H7 (cell line): ENCODE measurements around the gene DRC1. TPM values are rescaled to one million over a fixed set of nuclear protein-coding genes. Genes with fewer than 3 reads are reported as not detected.
"Not testable (repeated sequence)": the region's sequence is repeated elsewhere in the genome, so short reads cannot be mapped to it uniquely, and the experiment has no call there.

Experiments used
- DNase-seq: peaks from one replicate; pipeline ENCODE4 v3.0.0; 2012
- H3K27me3 ChIP-seq: 2 replicates; pipeline ENCODE4 v1.6.0; 2011; ENCODE audit warnings: mild to moderate bottlenecking, low read length; ENCODE audit not compliant: control insufficient read depth, insufficient read depth
- H3K36me3 ChIP-seq: replicated peaks from 2 replicates; pipeline ENCODE4 v1.5.1; 2011; ENCODE audit warnings: low read length; ENCODE audit not compliant: control insufficient read depth, insufficient read depth
- H3K4me3 ChIP-seq: 2 replicates; pipeline ENCODE4 v1.5.1; 2011; ENCODE audit warnings: low read depth, mild to moderate bottlenecking, control low read depth, low read length, moderate library complexity; ENCODE audit not compliant: insufficient read depth
- total RNA-seq: library from RNA; depleted of rRNA; stranded (reverse); fragments of >200 nt; shearing (Covaris generic); gene quantifications from 2 replicates; pipeline ENCODE4 v1.2.3, GENCODE V29; 2014

Gene DRC1
- total RNA-seq, 1 experiment from 2014 or later = 0.07 TPM

DNA sequence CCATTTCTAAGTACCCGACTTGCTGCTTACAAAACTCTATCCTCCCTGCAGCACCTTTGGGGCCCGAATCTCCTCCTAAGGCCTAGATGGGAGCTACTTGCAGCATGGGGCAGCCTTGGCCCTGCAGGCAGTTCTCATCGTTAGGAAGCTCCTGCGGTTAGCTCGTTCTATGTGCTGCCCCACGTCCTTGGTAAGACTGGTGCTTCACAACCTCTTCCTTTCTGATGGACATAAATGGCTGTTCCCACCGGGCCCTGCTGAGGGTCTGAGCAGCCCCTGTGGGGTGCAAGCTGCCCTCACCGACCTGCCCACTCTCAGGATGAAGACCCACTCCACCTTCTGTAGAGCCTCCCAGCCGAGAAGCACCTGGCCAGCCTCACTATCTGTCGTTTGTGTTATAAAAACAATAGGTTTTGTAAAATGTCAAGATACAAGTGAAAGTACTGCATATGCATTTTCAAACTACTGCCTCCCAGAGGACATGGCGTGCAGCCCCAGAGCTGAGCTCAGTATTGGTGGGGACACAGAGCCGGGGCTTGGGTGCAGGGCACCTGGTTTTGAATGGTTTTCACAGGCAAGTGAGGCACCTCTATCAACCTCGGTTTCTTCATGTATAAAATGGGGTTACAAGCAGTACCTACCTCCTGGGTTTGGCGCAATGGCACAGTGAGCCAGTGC lies 56.8 kb downstream of the DRC1 start:
- no peak for DNase-seq
- no peaks in the 10 kb centered on the region for H3K36me3 ChIP-seq
- H3K27me3 ChIP-seq = no peaks in the 10 kb centered on the region
- H3K4me3 ChIP-seq = no peak overlapping the region

DNA sequence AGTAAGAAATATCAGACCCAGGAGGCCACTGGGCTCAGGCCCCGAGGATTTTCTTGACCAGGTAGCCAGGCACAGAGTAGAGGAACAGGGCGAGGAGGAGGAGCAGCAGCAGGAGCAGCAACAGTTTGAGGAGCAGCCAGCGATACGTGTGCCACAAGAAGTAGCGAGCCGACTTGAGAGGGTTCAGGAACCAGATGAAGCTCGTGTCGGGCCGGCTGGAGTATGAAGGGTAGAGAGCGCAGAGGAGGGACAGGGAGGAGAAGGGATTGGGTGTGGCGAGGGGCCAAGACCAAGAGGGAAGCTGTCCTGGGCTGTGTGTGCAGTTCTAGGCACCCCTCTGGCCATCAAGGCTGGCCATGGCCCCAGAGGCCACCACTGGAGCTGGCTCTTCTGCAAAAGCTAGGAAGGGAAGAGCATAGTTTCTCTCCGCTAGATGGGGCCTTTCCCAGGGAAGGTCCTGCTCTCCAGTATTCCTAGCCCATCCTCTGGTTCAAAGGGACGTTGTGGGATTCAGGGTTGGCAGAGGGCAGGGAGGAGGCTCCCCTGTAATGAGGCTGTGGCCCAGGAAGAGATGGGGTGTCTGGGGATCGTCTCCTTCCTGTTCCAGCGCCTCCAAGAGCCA lies 58.4 kb downstream of the DRC1 start:
- peak; percentile 70 for DNase-seq
- no peak overlapping the region for H3K4me3 ChIP-seq
- no peaks in the 10 kb centered on the region for H3K36me3 ChIP-seq
- H3K27me3 ChIP-seq = no peaks in the 10 kb centered on the region

DNA sequence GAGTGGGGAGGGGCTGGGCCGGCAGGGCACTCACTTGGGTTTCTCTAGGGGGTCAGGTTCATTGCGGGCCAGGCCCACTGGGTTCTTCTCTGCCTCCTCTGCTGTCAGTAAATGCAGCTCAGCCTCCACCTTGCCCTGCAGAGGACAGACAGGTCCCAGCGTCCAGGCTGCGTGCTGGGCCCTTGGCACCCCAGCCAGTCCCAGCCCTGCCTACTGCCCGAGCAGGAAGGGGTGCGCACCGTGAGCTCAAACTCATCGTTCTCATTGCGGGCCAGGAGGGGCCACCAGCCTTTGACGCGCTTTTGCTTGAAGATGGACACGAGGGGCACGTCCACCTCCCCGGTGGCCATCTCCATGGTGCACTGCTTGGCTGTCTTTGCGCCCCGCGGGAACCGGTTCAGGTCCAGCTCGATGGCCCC lies 58.9 kb downstream of the DRC1 start:
- DNase-seq = no peak
- no peaks in the 10 kb centered on the region for H3K36me3 ChIP-seq
- no peak overlapping the region for H3K4me3 ChIP-seq
- H3K27me3 ChIP-seq = no peaks in the 10 kb centered on the region

DNA sequence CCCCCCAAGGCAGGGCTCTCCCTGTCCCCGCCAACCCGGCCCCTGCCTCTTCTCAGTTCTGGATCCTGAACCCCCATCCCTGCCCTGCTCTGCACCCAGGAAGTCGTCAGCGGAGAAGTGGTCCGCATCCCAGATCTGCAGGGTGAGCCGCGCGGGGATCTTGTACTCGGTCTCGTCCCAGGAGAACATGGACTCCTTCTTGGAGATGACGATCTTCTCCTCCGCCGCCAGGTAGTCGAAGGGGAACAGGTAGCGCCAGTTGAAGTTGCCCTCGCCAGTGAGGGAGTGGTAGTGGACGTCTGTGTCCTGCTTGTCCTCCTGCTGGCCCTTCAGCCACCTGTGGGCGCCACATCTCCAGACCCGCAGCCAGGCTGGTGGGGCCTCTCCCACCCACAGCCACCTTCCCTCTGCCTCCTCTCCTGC lies 59.9 kb downstream of the DRC1 start:
- Histone ChIP-seq H3K36me3 (no peaks in the 10 kb centered on the region), H3K27me3 (no peaks in the 10 kb centered on the region), H3K4me3 (no peak overlapping the region)
- no peak for DNase-seq

DNA sequence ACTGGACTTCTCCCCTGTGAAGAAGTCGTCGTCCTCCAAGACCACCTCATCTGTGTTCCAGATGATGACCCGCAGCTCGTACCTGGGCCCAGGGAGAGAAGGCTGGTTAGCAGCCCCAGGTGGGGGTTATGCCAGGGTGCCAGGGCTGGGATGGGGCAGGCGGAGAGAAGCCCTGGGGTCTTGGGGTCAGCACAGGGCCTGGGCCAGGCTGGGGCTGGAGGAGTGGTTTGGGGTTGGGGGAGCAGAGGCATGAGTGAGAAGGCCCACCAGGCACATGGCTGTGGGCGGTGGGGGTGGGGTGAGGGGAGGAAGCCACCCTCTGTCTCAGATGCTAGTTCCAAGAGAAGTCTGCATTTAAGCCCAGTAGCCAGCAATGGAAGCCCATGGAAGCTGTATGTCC lies 60.4 kb downstream of the DRC1 start:
- Histone ChIP-seq H3K27me3 (no peaks in the 10 kb centered on the region), H3K36me3 (no peaks in the 10 kb centered on the region), H3K4me3 (no peak overlapping the region)
- DNase-seq = no peak

DNA sequence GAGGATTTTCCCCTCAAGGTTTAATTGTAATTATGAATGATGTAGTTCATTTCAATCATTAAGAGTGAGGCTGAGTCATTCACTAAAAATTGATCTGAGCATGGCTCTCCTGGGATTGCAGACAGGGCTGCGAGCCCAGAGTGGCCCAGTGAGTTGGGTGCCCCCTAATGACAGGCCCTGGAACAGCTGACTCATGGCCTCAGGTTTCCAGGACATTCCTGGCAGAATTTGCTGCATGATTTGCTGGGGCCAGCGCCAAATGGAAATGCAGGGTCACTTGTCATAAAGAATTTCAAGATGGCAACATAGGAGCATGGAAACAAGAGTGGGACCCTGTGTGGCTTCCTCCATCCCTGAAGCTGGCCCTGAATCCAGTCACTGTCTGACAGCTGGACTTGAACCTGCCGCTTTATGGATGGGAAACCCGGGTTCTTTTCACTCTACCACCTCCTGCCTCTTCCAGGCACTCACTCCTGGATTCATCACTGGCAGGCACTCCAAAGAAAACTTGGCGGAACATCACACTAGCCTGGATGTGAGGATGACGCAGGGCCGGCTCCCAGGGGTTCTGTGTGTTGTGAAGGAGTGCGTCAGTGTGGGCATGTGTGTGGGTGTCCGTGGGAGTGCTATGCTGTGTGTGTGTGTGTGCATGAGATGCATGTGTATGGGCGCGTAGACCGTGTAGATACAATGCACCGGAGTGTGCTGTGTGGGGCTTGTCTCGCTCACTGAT lies 61.0 kb downstream of the DRC1 start:
- no peaks in the 10 kb centered on the region for H3K36me3 ChIP-seq
- no peak overlapping the region for H3K4me3 ChIP-seq
- peak; percentile 86 for DNase-seq
- H3K27me3 ChIP-seq = no peaks in the 10 kb centered on the region

DNA sequence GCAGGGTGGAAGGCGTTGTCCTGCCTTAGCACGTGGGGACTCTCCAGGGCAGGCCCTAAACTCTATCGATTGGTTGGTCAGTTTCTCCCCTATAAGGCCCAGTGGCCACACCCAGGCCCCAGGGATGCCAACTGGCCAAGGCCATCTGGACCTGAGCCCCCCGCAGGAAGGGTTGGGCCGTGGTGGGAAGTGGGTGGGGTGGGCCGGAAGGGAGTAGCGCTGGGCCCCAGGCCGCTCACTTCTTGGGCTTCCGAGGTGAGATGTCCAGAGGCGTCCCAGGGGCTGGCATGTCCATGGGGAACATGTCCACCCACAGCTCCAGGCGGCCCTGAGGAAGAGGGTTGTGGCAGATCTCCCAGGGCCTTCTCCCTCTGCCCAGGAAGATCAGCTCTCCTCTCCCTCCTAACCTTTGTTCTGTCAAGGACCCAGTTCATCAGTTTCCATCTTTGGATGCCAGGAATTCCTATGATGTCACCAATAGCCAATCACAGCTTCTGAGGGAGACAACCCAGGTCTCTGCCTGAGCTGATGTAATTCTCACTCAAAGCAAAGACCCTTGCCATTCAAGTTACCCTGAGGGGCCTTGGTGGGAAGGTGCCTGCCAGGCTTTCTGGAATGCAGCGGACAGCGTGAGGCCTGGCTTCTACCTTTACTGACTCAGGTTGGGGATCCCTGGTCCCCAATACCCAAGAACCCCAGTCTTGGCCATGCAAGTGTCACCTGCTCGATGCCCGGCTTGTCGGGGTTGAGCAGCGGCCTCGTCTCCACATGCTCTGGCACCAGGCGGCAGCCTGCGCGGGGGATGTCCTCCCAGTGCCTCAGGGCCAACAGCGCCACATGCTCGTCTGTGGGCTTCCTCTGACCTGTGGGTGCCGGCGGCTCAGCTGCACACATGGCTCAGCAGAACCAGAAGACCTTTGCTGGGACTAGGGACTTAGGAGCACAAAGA lies 61.8 kb downstream of the DRC1 start:
- Histone ChIP-seq H3K27me3 (no peaks in the 10 kb centered on the region), H3K36me3 (no peaks in the 10 kb centered on the region), H3K4me3 (no peak overlapping the region)
- DNase-seq = peak; percentile 87

DNA sequence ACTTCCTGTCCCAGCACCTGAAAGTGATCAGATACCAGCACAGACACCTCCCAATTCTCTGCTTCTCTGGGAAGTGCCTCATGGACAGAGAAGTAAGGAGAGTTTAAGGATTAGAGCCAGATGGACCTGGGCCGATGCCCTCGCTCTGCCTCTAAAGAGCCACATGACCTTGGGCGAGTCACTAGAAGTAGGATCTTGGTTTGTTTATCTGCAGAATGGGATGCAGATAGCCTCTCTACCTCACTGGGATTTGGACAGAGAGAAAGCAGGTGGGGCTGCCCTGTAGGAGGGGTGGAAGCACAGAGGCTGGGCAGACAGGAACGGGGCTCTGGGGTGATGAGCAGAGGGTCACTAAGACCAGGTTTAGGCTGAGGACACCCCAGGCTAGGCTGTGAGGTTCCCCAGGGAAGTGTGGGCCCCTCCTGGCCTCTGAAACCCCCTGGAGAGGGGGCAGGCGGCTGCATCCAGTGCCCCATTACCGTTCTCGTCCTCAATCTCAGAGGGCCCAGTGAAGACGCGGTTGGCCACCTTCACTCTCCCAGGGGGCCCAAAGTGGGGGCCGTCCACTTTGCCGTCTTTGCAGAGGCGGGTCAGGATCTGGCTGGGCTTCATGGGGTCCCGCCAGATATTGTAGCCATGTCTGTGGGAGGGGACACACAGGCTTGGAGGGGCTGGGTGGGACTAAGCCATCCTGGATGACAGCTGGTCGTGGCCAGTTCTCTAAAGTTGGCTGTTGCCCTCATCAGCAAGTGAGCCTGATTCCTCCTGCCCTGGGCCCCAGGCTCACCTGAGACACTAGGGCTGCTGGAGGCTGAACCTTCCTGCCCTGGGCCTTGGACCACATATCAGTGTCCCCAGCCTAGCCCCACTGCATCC lies 62.9 kb downstream of the DRC1 start:
- no peak overlapping the region for H3K4me3 ChIP-seq
- H3K36me3 ChIP-seq = no peaks in the 10 kb centered on the region
- no peaks in the 10 kb centered on the region for H3K27me3 ChIP-seq
- DNase-seq = no peak

DNA sequence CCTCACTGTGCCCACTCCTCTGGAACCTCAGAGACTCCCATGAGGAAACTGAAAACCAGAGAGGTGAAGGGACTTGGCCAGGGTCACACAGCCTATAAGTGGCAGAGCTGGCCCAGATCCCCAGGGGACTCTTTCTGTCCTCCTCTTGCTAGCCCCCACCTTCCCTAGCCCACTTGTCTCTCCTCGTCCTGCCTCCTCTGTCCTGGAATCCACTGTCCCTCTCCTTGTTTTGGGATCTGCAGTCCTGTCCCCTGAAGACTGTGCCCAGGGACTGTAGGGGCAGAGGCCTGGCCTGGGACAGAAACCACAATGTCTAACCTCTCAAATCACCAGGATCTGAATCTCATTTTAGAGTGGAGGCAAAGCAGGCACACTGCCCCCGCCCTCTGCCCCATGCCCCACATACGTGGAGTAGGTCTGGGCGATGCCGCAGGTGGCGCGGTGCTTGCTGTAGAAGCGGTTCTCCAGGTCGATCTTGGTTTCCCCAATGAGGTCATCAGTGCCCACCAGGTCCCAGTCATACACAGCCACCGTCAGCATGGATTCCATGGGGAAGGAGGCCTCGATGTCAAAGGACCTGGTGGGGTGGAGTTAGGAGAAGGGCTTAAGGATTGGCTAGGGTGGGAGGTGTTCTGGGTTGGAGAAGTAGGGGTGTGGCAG lies 63.7 kb downstream of the DRC1 start:
- no peak for DNase-seq
- Histone ChIP-seq H3K36me3 (no peaks in the 10 kb centered on the region), H3K27me3 (no peaks in the 10 kb centered on the region), H3K4me3 (no peak overlapping the region)

DNA sequence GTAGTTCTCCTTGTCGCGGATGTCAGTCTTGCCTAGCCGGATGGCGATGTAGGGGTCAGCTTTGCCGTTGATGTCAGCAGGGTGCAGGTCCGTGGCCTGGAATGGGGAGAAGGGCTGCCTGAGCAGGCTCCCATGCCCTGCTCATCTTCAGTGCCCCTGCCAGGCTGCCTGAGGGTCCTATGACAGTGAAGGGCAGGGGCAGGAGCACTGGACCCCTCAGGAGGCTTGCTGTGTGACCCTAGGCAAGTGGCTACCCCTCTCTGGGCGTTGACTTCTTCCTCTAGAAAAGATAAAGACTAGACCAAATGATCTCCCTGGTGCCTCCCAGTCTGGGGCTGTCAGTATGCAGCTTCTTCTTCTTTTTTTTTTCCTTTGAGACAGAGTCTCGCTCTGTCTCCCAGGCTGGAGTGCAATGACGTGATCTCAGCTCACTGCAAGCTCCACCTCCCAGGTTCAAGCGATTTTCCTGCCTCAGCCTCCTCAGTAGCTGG lies 64.3 kb downstream of the DRC1 start:
- Histone ChIP-seq H3K36me3 (no peaks in the 10 kb centered on the region), H3K27me3 (no peaks in the 10 kb centered on the region), H3K4me3 (no peak overlapping the region)
- DNase-seq = no peak

DNA sequence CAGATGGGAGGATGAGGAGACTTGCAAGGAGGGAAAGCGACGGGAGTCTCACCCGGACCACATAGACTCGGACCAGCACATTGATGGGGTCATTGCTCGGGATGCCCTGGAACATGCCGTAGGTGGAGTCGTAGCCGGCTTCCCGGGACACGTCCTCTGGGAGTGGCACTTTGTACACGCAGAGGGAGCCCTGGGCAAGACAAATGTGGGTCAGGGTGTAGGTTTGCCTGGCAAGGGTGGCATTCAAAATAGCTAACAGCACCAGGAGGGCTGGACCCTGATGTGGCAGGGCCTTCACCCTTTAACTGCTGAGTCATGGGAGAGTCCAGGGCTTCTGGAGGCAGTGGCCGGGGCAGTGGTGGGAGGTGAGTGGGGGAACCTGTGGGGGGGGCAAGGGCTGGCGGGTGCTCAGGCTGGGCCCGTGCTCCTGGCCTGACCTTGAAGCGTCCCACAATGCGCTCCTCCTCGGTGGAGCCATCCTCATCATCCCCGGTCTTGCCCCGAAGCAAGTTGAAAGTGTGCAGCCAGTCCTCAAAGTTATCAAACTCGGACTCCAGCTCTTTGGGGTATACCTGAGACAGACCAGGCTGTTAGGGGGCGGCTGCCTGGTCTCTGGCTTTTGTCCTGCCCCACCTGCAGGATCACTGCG lies 65.1 kb downstream of the DRC1 start:
- Histone ChIP-seq H3K36me3 (no peaks in the 10 kb centered on the region), H3K27me3 (no peaks in the 10 kb centered on the region), H3K4me3 (no peak overlapping the region)
- no peak for DNase-seq

DNA sequence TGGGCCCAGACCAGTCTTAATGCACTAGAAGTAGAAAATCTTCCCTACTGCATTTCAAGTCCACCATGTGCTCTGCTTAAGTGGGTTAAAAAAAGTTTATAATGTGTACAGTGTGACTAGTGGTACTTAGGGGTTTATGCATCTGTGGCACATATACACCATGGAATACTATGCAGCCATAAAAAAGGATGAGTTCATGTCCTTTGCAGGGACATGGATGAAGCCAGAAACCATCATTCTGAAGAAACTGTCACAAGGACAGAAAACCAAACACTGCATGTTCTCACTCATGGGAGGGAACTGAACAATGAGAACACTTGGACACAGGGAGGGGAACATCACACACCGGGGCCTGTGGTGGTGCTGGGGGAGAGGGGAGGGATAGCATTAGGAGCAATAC lies 66.8 kb downstream of the DRC1 start:
- not testable (repeated sequence) for H3K36me3 ChIP-seq, H3K27me3 ChIP-seq, DNase-seq, H3K4me3 ChIP-seq
